NCI-H2081 (cell line): ENCODE results near the gene FOXO3.
A peak's percentile ranks its signal among the peaks of the same experiment; 100 is the strongest.
"Not testable (repeated sequence)": the region's sequence is repeated elsewhere in the genome, so short reads cannot be mapped to it uniquely, and the experiment has no call there.

Experiments used
- DNase-seq, 2 experiments: peaks; one replicate each; lab custom pipeline; 2025; lab: John Stamatoyannopoulos, UW

Gene FOXO3

GRCh38 chr6:108560463-108561308, at the start of gene FOXO3:
Gene FOXO3, plus strand, starts transcription at chr6:108560917. Its CDS starts 292 bp downstream, at chr6:108561209.
- DNase-seq, result peak; percentile 39 to 58

- no peak for DNase-seq
These were observed 41.8 kb upstream of the FOXO3 start for GRCh38 chr6:108518714-108519576.

DNA sequence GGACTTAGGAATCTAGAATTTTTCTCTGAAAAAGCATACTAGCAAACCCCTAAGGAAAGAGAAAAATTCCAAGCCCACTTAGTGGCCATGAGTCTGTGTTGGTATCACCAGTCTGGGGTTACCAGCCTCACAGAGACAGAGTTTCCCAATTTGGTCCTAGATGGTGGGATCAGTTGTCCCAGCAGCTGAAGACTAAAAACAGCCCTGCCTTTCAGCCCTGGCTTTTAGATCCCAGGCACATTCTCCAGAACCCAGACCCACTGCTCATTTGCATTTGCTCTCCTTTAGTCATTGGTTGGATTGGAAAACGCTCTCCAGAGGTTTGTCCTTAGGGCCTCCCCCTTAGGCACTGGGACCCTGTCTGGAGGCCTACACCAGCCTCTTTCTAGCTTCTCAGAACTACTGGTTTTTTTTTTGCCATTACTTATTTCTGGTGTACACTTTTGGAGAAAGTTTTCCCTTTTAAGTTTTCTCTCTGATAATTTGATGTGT, 39.1 kb upstream of the FOXO3 start:
- no peak for DNase-seq

GRCh38 chr6:108523697-108524096, 37.0 kb upstream of the FOXO3 start:
- no peak for DNase-seq

- DNase-seq, result no peak
These were observed 36.0 kb upstream of the FOXO3 start for GRCh38 chr6:108524528-108525248.

- DNase-seq, result peak in 1 of 2 experiments; percentile 2
These were observed 34.0 kb upstream of the FOXO3 start for GRCh38 chr6:108526739-108527174.

DNA sequence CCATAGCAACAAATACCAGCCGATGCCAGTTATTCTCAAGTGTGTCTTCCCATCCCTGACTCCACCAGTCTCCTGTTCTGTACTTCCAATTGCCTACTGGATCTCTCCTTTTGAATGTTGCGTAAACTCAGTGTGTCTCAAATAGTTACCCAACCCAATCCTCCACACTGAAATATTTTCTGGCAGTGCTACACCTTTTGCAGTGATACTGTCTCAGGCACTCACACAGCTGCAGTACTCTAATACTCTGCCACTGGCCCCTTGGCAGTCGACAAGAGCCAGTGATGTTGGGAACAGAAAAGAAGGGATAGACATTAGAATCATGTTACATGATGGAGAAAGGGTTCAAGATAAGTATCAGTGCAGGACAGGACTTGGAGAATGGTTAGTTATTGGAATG, 31.8 kb upstream of the FOXO3 start:
- DNase-seq, result no peak

DNA sequence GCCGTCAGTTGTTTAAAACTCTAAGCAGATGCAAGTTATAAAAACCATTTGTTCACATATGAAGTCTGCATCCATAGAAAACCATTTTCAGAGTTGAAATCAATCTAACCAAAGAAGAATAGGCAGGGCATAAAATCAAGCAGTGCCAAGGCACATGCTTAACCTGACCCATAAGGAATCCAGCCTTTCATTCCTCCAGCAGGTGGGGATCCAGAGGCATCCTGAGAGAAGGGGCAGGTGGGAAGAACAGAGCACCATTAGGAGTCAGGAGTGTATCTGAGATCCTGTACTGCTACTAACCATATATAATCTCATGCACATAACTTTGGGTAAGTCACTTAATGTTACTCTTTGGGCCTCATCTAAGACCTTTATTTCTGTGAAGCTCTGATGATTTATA, 29.4 kb upstream of the FOXO3 start:
- DNase-seq, result no peak

- no peak for DNase-seq
These were observed 25.5 kb upstream of the FOXO3 start for GRCh38 chr6:108535114-108535742.

DNA sequence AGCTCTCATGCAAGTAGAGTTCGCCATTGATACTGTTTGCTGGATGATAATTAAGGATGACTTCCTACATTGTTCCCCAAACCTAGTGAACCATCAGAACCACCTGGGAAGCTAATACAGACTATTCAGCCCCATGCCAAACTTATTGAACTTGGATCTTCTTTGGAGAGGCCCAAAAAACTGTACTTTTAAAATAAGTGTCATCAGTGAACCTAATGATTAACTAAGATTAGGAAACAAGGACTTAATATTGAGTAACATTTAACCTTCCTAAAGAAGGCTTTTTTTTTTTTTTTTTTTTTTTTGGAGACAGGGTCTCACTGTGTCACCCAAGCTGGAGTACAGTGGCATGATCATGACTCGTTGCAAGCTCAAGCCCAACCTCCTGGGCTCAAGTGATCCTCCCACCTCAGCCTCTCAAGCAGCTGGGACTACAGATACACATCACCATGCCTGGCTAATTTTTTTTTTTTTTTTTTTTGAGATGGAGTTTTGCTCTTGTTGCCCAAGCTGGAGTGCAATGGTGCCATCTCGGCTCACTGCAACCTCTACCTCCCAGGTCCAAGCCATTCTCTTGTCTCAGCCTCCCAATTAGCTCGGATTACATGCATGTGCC, 24.7 kb upstream of the FOXO3 start:
- DNase-seq, result not testable (repeated sequence)

DNA sequence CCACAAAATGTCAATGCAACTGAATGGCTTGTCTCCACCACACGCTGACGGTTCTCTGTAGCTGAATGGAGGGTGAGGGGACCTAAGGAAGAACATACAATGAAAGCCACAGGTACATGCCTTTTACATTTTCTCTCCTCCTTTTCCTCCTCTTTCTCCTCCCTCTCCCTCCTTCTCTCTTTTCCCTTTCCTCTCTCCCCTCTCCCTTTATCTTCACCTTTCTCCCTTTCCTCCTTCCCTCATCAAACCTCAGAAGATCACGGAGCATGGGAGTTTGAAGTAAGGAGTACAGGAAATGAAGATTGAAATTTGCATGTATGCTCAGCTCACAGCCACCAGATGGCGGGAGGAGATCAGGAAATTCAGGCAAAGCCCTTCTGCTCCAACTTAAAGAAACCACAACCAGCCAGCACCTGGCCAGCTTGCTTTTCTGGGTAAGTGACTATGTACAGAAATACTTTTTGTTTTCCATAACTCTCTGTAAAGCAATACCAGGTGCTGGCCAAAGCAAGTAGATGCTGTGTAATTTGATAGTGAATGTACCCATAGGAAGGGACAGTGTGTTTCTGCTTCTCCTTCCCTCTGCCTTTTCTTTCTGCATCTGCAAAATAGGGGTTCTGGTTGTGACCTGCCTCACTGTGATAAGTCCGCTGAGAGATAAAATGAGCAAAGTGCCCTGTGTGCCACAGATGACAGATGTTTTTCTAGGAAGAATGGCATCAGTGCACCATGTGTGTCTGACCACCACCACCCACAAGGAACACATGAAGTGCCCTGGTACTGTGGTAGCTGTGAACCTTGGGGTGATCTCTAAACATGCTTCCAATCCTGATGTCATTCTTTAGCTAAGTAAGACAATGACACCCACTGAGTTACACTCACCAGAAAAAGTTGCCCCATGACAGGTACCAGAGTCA, 18.6 kb upstream of the FOXO3 start:
- DNase-seq, result peak; percentile 15 to 35

DNA sequence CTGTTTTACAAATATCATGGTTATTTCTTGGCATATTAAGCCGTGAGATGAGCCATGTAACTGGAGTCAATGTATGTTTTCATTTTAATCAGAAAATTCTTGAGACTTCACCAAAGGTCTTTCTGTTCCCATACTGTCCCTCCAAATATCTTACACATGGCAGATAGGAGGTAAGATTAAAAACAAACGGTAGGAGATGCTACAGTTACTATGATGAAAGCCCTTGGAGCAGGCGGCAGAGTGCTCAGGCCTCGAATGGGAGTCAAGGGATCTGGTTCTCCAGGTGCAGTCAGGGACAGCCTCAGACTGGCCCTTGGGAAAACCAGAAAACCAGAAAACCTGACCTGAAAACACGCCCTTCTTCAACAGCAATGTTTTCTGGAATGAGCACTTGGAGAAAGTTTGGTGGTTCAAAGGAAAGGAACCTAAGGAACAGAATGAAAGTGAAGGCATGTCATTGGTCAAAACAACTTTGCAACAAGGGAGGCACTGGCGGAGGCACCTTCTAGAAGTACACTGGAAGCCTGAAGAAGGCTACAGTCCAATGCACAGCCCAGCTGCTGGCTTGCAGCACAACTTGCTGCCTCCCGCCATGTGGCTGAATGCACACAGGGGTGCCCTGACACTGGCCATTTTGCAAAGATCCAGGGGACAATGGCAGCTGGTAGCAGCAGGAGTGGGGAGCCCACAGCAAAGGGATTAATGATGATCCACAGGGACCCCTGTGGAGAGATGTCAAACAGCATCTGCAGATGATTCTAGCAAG, 17.4 kb upstream of the FOXO3 start:
- no peak for DNase-seq

DNA sequence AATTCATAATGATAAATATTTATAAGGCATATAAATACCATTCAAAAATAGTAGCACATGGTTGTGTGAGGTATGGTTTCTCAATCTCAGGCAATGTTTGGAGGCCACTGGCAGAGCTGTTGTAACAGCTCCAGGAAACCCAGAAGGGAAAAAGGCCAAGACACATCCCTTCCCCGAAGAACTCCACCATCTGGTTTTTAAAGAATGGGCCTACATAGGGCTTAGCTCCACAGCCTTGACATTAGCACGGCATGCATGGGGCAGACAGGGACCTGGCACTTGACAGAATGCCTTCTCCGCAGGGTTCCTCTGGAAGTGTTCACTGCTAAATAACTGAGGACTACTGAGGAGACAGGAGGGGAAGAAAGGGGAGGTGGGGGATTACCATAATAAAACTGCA, 16.1 kb upstream of the FOXO3 start:
- no peak for DNase-seq

DNA sequence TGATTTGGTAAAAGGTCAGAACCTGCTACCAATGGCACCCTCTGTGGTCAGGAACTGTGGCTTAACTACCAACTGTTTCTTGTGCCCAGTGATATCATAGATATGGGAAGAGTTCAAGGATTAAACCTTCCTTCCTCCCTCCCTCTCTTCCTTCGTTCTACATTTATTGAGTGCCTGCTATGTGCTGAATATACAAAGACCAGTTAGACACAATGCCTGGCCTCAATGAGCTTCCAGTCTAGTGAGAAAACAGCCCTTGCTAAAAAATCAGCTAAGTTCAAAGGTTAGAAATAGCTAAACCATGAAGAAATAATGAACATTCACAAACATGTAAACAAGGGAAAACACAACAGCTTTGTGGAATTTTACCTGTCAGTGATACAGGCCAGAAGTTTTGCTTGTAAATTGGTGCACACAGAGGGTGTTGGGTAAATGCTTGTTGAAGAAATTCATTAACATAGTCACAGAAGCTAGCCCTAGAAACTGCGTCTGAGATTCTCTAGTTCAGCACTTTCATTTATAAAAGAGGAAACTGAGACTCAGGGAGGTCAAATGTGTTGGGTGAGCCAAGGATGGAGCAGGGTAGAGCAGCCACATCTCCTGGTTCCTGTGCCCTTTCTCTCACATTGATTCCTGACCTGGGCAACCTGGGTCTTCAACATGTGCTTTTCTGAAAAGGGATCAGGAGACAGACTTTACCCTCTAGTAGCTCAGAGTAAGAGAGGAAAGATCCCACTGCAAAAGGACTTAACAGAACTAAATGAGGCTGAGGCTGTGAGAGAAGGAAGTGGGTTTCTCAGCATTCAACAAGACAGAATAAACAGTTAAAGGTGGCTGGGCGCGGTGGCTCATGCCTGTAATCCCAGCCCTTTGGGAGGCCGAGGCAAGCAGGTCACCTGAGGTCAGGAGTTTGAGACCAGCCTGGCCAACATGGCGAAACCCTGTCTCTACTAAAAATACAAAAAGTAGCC, 14.4 kb upstream of the FOXO3 start:
- DNase-seq, result no peak

- DNase-seq, result no peak
These were observed 11.5 kb upstream of the FOXO3 start for GRCh38 chr6:108549241-108549640.

DNA sequence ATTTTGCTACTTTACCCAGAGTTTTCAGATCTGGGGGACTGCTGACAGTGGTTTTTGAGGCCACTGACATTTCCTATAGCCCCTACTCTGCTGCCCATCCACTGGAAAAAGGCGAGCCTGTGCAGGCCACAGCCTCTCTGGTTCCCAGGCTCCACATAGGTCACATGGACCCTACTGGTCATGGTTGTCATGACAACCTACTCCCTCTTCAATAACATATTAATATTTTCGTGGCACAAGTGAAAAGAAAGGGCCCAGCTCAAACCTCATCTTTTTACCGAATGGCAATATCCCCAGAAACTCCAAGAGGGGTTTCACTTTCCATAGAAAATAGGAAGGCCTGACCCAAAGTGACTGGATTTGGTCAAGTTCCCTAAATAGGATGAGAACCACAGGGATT, 11.0 kb upstream of the FOXO3 start:
- DNase-seq, result no peak

GRCh38 chr6:108550256-108550655, 10.5 kb upstream of the FOXO3 start:
- no peak for DNase-seq

GRCh38 chr6:108555399-108556052, 5.2 kb upstream of the FOXO3 start:
- no peak for DNase-seq
